ENCODE data around the gene STAT5B.
A peak's percentile ranks its signal among the peaks of the same experiment; 100 is the strongest.
"Not testable (repeated sequence)": the region's sequence is repeated elsewhere in the genome, so short reads cannot be mapped to it uniquely, and the experiment has no call there.

STAT5B gene

GRCh38 chr17:42276359-42276608 is at the start of gene STAT5B:
Gene STAT5B (minus strand): TSS chr17:42276391. CDS start chr17:42232127, 44,264 bp downstream.
- H3K36me3 ChIP-seq (ENCODE audit: control insufficient read depth in 5 of 5, insufficient read depth in 5 of 5, low read length in 5 of 5) = no peaks in the 10 kb centered on the region
- H3K27ac ChIP-seq (ENCODE audit: low read depth, low read length) = peak within 1 kb of the TSS; percentile 98
- H3K4me3 ChIP-seq (ENCODE audit: low read depth in 1 of 5, low read length in 5 of 5) = peak within 1 kb of the TSS; percentile 65 to 90 (median 87)
- H3K27me3 ChIP-seq (ENCODE audit: control insufficient read depth in 5 of 5, insufficient read depth in 4 of 5, low read length in 5 of 5) = no peaks in the 10 kb centered on the region
- no peaks in the 10 kb centered on the region for H3K9me3 ChIP-seq (ENCODE audit: control insufficient read depth in 5 of 5, low read length in 5 of 5)
- H3K9ac ChIP-seq (ENCODE audit: low read length in 5 of 5) = peak within 1 kb of the TSS; percentile 77 to 94 (median 90)
- peaks cover 8 to 54% (median 42%) of the 10 kb centered on the region in 5 donors for H3K4me1 ChIP-seq (ENCODE audit: control insufficient read depth in 5 of 5, insufficient read depth in 5 of 5, low read length in 5 of 5)

- Histone ChIP-seq H3K9me3 (ENCODE audit: control insufficient read depth in 5 of 5, low read length in 5 of 5) (no peaks in the 10 kb centered on the region), H3K27me3 (ENCODE audit: control insufficient read depth in 5 of 5, insufficient read depth in 4 of 5, low read length in 5 of 5) (no peaks in the 10 kb centered on the region), H3K36me3 (ENCODE audit: control insufficient read depth in 5 of 5, insufficient read depth in 5 of 5, low read length in 5 of 5) (peaks cover 13 to 86% (median 67%) of the 10 kb centered on the region in 5 donors), H3K27ac (ENCODE audit: low read depth, low read length) (no peak overlapping the region), H3K4me1 (ENCODE audit: control insufficient read depth in 5 of 5, insufficient read depth in 5 of 5, low read length in 5 of 5) (peaks cover 0 to 23% (median 8%) of the 10 kb centered on the region in 5 donors), H3K9ac (ENCODE audit: low read length in 5 of 5) (no peak overlapping the region), H3K4me3 (ENCODE audit: low read depth in 1 of 5, low read length in 5 of 5) (no peak overlapping the region)
Observed at GRCh38 chr17:42325026-42325425, 48.8 kb upstream of the STAT5B start.

- Histone ChIP-seq H3K4me1 (ENCODE audit: control insufficient read depth in 5 of 5, insufficient read depth in 5 of 5, low read length in 5 of 5) (peaks cover 0 to 28% (median 0%) of the 10 kb centered on the region in 5 donors), H3K36me3 (ENCODE audit: control insufficient read depth in 5 of 5, insufficient read depth in 5 of 5, low read length in 5 of 5) (peaks cover 13 to 88% (median 70%) of the 10 kb centered on the region in 5 donors), H3K27ac (ENCODE audit: low read depth, low read length) (no peak overlapping the region), H3K4me3 (ENCODE audit: low read depth in 1 of 5, low read length in 5 of 5) (no peak overlapping the region), H3K27me3 (ENCODE audit: control insufficient read depth in 5 of 5, insufficient read depth in 4 of 5, low read length in 5 of 5) (no peaks in the 10 kb centered on the region), H3K9ac (ENCODE audit: low read length in 5 of 5) (peak overlapping the region in 1 of 5 donors; percentile 48), H3K9me3 (ENCODE audit: control insufficient read depth in 5 of 5, low read length in 5 of 5) (no peaks in the 10 kb centered on the region)
Observed at GRCh38 chr17:42323268-42323773, 47.1 kb upstream of the STAT5B start.

- peak overlapping the region; percentile 22 for H3K27ac ChIP-seq (ENCODE audit: low read depth, low read length)
- peaks cover 13 to 93% (median 74%) of the 10 kb centered on the region in 5 donors for H3K36me3 ChIP-seq (ENCODE audit: control insufficient read depth in 5 of 5, insufficient read depth in 5 of 5, low read length in 5 of 5)
Observed at GRCh38 chr17:42322382-42323267, 46.4 kb upstream of the STAT5B start.

GRCh38 chr17:42321555-42321954 is 45.4 kb upstream of the STAT5B start:
- Histone ChIP-seq H3K27ac (ENCODE audit: low read depth, low read length) (no peak overlapping the region), H3K4me1 (ENCODE audit: control insufficient read depth in 5 of 5, insufficient read depth in 5 of 5, low read length in 5 of 5) (peaks cover 0 to 28% (median 0%) of the 10 kb centered on the region in 5 donors), H3K4me3 (ENCODE audit: low read depth in 1 of 5, low read length in 5 of 5) (no peak overlapping the region), H3K36me3 (ENCODE audit: control insufficient read depth in 5 of 5, insufficient read depth in 5 of 5, low read length in 5 of 5) (peaks cover 17 to 93% (median 74%) of the 10 kb centered on the region in 5 donors), H3K9me3 (ENCODE audit: control insufficient read depth in 5 of 5, low read length in 5 of 5) (no peaks in the 10 kb centered on the region), H3K27me3 (ENCODE audit: control insufficient read depth in 5 of 5, insufficient read depth in 4 of 5, low read length in 5 of 5) (no peaks in the 10 kb centered on the region), H3K9ac (ENCODE audit: low read length in 5 of 5) (no peak overlapping the region)

More at GRCh38 chr17:42322382-42323267, 46.4 kb upstream of the STAT5B start:
- Histone ChIP-seq H3K27me3 (ENCODE audit: control insufficient read depth in 5 of 5, insufficient read depth in 4 of 5, low read length in 5 of 5) (no peaks in the 10 kb centered on the region), H3K9me3 (ENCODE audit: control insufficient read depth in 5 of 5, low read length in 5 of 5) (no peaks in the 10 kb centered on the region), H3K4me3 (ENCODE audit: low read depth in 1 of 5, low read length in 5 of 5) (no peak overlapping the region), H3K9ac (ENCODE audit: low read length in 5 of 5) (peak overlapping the region in 1 of 5 donors; percentile 48), H3K4me1 (ENCODE audit: control insufficient read depth in 5 of 5, insufficient read depth in 5 of 5, low read length in 5 of 5) (peaks cover 0 to 28% (median 0%) of the 10 kb centered on the region in 5 donors)

- not testable (repeated sequence) for H3K27me3 ChIP-seq (ENCODE audit: control insufficient read depth in 5 of 5, insufficient read depth in 4 of 5, low read length in 5 of 5); H3K27ac ChIP-seq (ENCODE audit: low read depth, low read length); H3K9ac ChIP-seq (ENCODE audit: low read length in 5 of 5); H3K4me3 ChIP-seq (ENCODE audit: low read depth in 1 of 5, low read length in 5 of 5); H3K9me3 ChIP-seq (ENCODE audit: control insufficient read depth in 5 of 5, low read length in 5 of 5)
- Histone ChIP-seq H3K4me1 (ENCODE audit: control insufficient read depth in 5 of 5, insufficient read depth in 5 of 5, low read length in 5 of 5) (peaks cover 0 to 50% (median 13%) of the 10 kb centered on the region in 5 donors), H3K36me3 (ENCODE audit: control insufficient read depth in 5 of 5, insufficient read depth in 5 of 5, low read length in 5 of 5) (peaks cover 16 to 93% (median 68%) of the 10 kb centered on the region in 5 donors)
Observed at GRCh38 chr17:42317967-42318366, 41.8 kb upstream of the STAT5B start.

- peaks cover 0 to 51% (median 17%) of the 10 kb centered on the region in 5 donors for H3K4me1 ChIP-seq (ENCODE audit: control insufficient read depth in 5 of 5, insufficient read depth in 5 of 5, low read length in 5 of 5)
- H3K36me3 ChIP-seq (ENCODE audit: control insufficient read depth in 5 of 5, insufficient read depth in 5 of 5, low read length in 5 of 5) = peaks cover 16 to 90% (median 62%) of the 10 kb centered on the region in 5 donors
- H3K9me3 ChIP-seq (ENCODE audit: control insufficient read depth in 5 of 5, low read length in 5 of 5) = no peaks in the 10 kb centered on the region
- H3K27me3 ChIP-seq (ENCODE audit: control insufficient read depth in 5 of 5, insufficient read depth in 4 of 5, low read length in 5 of 5) = no peaks in the 10 kb centered on the region
- no peak overlapping the region for H3K9ac ChIP-seq (ENCODE audit: low read length in 5 of 5)
- H3K4me3 ChIP-seq (ENCODE audit: low read depth in 1 of 5, low read length in 5 of 5) = no peak overlapping the region
- H3K27ac ChIP-seq (ENCODE audit: low read depth, low read length) = no peak overlapping the region
Observed at GRCh38 chr17:42317266-42317845, 41.2 kb upstream of the STAT5B start.

- peaks cover 2 to 57% (median 23%) of the 10 kb centered on the region in 5 donors for H3K4me1 ChIP-seq (ENCODE audit: control insufficient read depth in 5 of 5, insufficient read depth in 5 of 5, low read length in 5 of 5)
Observed at GRCh38 chr17:42316755-42317154, 40.6 kb upstream of the STAT5B start.

GRCh38 chr17:42315402-42316156 is 39.4 kb upstream of the STAT5B start:
- peaks cover 6 to 67% (median 35%) of the 10 kb centered on the region in 5 donors for H3K4me1 ChIP-seq (ENCODE audit: control insufficient read depth in 5 of 5, insufficient read depth in 5 of 5, low read length in 5 of 5)
- no peak overlapping the region for H3K9ac ChIP-seq (ENCODE audit: low read length in 5 of 5)
- peak overlapping the region; percentile 10 for H3K27ac ChIP-seq (ENCODE audit: low read depth, low read length)
- no peaks in the 10 kb centered on the region for H3K27me3 ChIP-seq (ENCODE audit: control insufficient read depth in 5 of 5, insufficient read depth in 4 of 5, low read length in 5 of 5)
- H3K4me3 ChIP-seq (ENCODE audit: low read depth in 1 of 5, low read length in 5 of 5) = no peak overlapping the region
- H3K36me3 ChIP-seq (ENCODE audit: control insufficient read depth in 5 of 5, insufficient read depth in 5 of 5, low read length in 5 of 5) = peaks cover 11 to 80% (median 58%) of the 10 kb centered on the region in 5 donors
- H3K9me3 ChIP-seq (ENCODE audit: control insufficient read depth in 5 of 5, low read length in 5 of 5) = no peaks in the 10 kb centered on the region

More at GRCh38 chr17:42316755-42317154, 40.6 kb upstream of the STAT5B start:
- Histone ChIP-seq H3K36me3 (ENCODE audit: control insufficient read depth in 5 of 5, insufficient read depth in 5 of 5, low read length in 5 of 5) (peaks cover 11 to 84% (median 57%) of the 10 kb centered on the region in 5 donors), H3K9me3 (ENCODE audit: control insufficient read depth in 5 of 5, low read length in 5 of 5) (no peaks in the 10 kb centered on the region), H3K27me3 (ENCODE audit: control insufficient read depth in 5 of 5, insufficient read depth in 4 of 5, low read length in 5 of 5) (no peaks in the 10 kb centered on the region), H3K9ac (ENCODE audit: low read length in 5 of 5) (no peak overlapping the region), H3K4me3 (ENCODE audit: low read depth in 1 of 5, low read length in 5 of 5) (no peak overlapping the region), H3K27ac (ENCODE audit: low read depth, low read length) (no peak overlapping the region)

Measured in subcutaneous abdominal adipose tissue (tissue), 5 donors.